Astrocyte of the spinal cord (primary cell): ENCODE data around the gene DDX54.
"Not testable (repeated sequence)": the region's sequence is repeated elsewhere in the genome, so short reads cannot be mapped to it uniquely, and the experiment has no call there.

Experiments used
- DNase-seq: peaks from one replicate; pipeline ENCODE4 v3.0.0; 2011; ENCODE audit warnings: low read depth, low spot score
- H3K4me3 ChIP-seq: 2 replicates; pipeline ENCODE4 v1.5.1; 2011; ENCODE audit warnings: low read depth, mild to moderate bottlenecking, low read length, moderate library complexity
- CTCF ChIP-seq: IDR thresholded peaks from 2 replicates; pipeline ENCODE4 v1.5.1; 2012; ENCODE audit warnings: low read depth, mild to moderate bottlenecking, low read length, inconsistent platforms
- in situ Hi-C: cut with HindIII; loops from 2 replicates; pipeline ENCODE4 v1.10.0; 2017; ENCODE audit warnings: low sequenced_read_pairs

Gene DDX54

GRCh38 chr12:113143959-113144358 lies 41.3 kb downstream of the DDX54 start:
- no peak overlapping the region for H3K4me3 ChIP-seq
- no peak for DNase-seq
- in situ Hi-C loops: no loop called here
- TF ChIP-seq CTCF: no peak

GRCh38 chr12:113142886-113143332 lies 42.4 kb downstream of the DDX54 start:
- in situ Hi-C loops: no loop called here

GRCh38 chr12:113142173-113142885 lies 42.9 kb downstream of the DDX54 start:
- in situ Hi-C loops: no loop called here
- no peak for DNase-seq
- H3K4me3 ChIP-seq: no peak overlapping the region
- no peak for TF ChIP-seq CTCF

More at GRCh38 chr12:113142886-113143332, 42.4 kb downstream of the DDX54 start:
- no peak for DNase-seq
- no peak overlapping the region for H3K4me3 ChIP-seq
- no peak for TF ChIP-seq CTCF

- DNase-seq, in situ Hi-C loops, H3K4me3 ChIP-seq: not testable (repeated sequence)
Observed at GRCh38 chr12:113141716-113142115, 43.6 kb downstream of the DDX54 start.

GRCh38 chr12:113140706-113141105 lies 44.6 kb downstream of the DDX54 start:
- in situ Hi-C loops: no loop called here
- TF ChIP-seq CTCF: no peak
- no peak for DNase-seq
- H3K4me3 ChIP-seq: no peak overlapping the region

GRCh38 chr12:113138826-113139225 lies 46.5 kb downstream of the DDX54 start:
- in situ Hi-C loops: no loop called here
- no peak overlapping the region for H3K4me3 ChIP-seq
- DNase-seq: no peak
- no peak for TF ChIP-seq CTCF

- in situ Hi-C loops: no loop called here
Observed at GRCh38 chr12:113137861-113138783, 47.2 kb downstream of the DDX54 start.

More at GRCh38 chr12:113137861-113138783, 47.2 kb downstream of the DDX54 start:
- no peak overlapping the region for H3K4me3 ChIP-seq
- DNase-seq: no peak
- TF ChIP-seq CTCF: no peak
